Muscle layer of duodenum (tissue), 2 donors: Measurements from ENCODE around the gene AK4.

Experiments
- H3K27ac ChIP-seq: one replicate; pipeline ENCODE4 v1.7.0; 2013; ENCODE audit warnings: mild to moderate bottlenecking, low read length
- H3K27me3 ChIP-seq: one replicate; pipeline ENCODE4 v1.7.0; 2013; ENCODE audit warnings: low read depth, mild to moderate bottlenecking, control low read depth, low read length
- H3K36me3 ChIP-seq, 2 donors: one replicate each; pipeline ENCODE4 v1.7.0; 2013; ENCODE audit warnings: low read length in 2 of 2, control low read depth in 1 of 2, mild to moderate bottlenecking in 1 of 2; ENCODE audit not compliant: insufficient read depth in 2 of 2, control insufficient read depth in 1 of 2
- H3K4me1 ChIP-seq, 2 donors: one replicate each; pipeline ENCODE4 v1.7.0; 2013; ENCODE audit warnings: low read length in 2 of 2, mild to moderate bottlenecking in 2 of 2, control low read depth in 1 of 2, moderate library complexity in 1 of 2; ENCODE audit not compliant: insufficient read depth in 2 of 2, control insufficient read depth in 1 of 2
- H3K4me3 ChIP-seq, 2 donors: one replicate each; pipeline ENCODE4 v1.7.0; 2013; ENCODE audit warnings: low read length in 2 of 2, low read depth in 1 of 2, mild to moderate bottlenecking in 1 of 2
- H3K9me3 ChIP-seq, 2 donors: one replicate each; pipeline ENCODE4 v1.7.0; 2013; ENCODE audit warnings: low read length in 2 of 2, control low read depth in 1 of 2, mild to moderate bottlenecking in 1 of 2; ENCODE audit not compliant: control insufficient read depth in 1 of 2
- donor health status: healthy.

The AK4 gene

GRCh38 chr1:65207317-65207716 lies 59.3 kb downstream of the AK4 start:
- H3K9me3 ChIP-seq, result no peaks in the 10 kb centered on the region
- no peak overlapping the region for H3K27ac ChIP-seq
- H3K36me3 ChIP-seq, result no peaks in the 10 kb centered on the region
- H3K27me3 ChIP-seq, result no peaks in the 10 kb centered on the region
- no peaks in the 10 kb centered on the region for H3K4me1 ChIP-seq
- no peak overlapping the region for H3K4me3 ChIP-seq

GRCh38 chr1:65208563-65208973 lies 60.6 kb downstream of the AK4 start:
- H3K9me3 ChIP-seq, result no peaks in the 10 kb centered on the region
- H3K27ac ChIP-seq, result no peak overlapping the region
- H3K4me1 ChIP-seq, result no peaks in the 10 kb centered on the region
- no peak overlapping the region for H3K4me3 ChIP-seq
- H3K27me3 ChIP-seq, result no peaks in the 10 kb centered on the region
- no peaks in the 10 kb centered on the region for H3K36me3 ChIP-seq

- Histone ChIP-seq H3K27ac (no peak overlapping the region), H3K27me3 (no peaks in the 10 kb centered on the region), H3K4me1 (no peaks in the 10 kb centered on the region), H3K4me3 (no peak overlapping the region), H3K9me3 (no peaks in the 10 kb centered on the region), H3K36me3 (no peaks in the 10 kb centered on the region)
Observed at GRCh38 chr1:65209005-65209885, 61.2 kb downstream of the AK4 start.

- Histone ChIP-seq H3K4me3 (no peak overlapping the region), H3K36me3 (no peaks in the 10 kb centered on the region), H3K27me3 (no peaks in the 10 kb centered on the region), H3K27ac (no peak overlapping the region), H3K4me1 (no peaks in the 10 kb centered on the region), H3K9me3 (no peaks in the 10 kb centered on the region)
Observed at GRCh38 chr1:65210325-65210724, 62.3 kb downstream of the AK4 start.

- no peak overlapping the region for H3K4me3 ChIP-seq
- H3K36me3 ChIP-seq, result no peaks in the 10 kb centered on the region
- H3K27ac ChIP-seq, result no peak overlapping the region
- H3K9me3 ChIP-seq, result no peaks in the 10 kb centered on the region
- H3K27me3 ChIP-seq, result no peaks in the 10 kb centered on the region
- H3K4me1 ChIP-seq, result no peaks in the 10 kb centered on the region
Observed at GRCh38 chr1:65211331-65211730, 63.3 kb downstream of the AK4 start.

GRCh38 chr1:65213271-65214023 lies 65.4 kb downstream of the AK4 start:
- Histone ChIP-seq H3K27ac (no peak overlapping the region), H3K36me3 (no peaks in the 10 kb centered on the region), H3K4me3 (no peak overlapping the region), H3K9me3 (no peaks in the 10 kb centered on the region), H3K4me1 (no peaks in the 10 kb centered on the region), H3K27me3 (no peaks in the 10 kb centered on the region)

GRCh38 chr1:65214340-65215027 lies 66.5 kb downstream of the AK4 start:
- Histone ChIP-seq H3K27ac (no peak overlapping the region), H3K4me1 (no peaks in the 10 kb centered on the region), H3K9me3 (no peaks in the 10 kb centered on the region), H3K36me3 (no peaks in the 10 kb centered on the region), H3K4me3 (no peak overlapping the region), H3K27me3 (no peaks in the 10 kb centered on the region)

GRCh38 chr1:65216989-65217388 lies 69.0 kb downstream of the AK4 start:
- H3K27me3 ChIP-seq, result no peaks in the 10 kb centered on the region
- H3K27ac ChIP-seq, result no peak overlapping the region
- peaks cover 0 to 5% of the 10 kb centered on the region in 2 donors for H3K36me3 ChIP-seq
- no peaks in the 10 kb centered on the region for H3K9me3 ChIP-seq
- H3K4me1 ChIP-seq, result no peaks in the 10 kb centered on the region
- no peak overlapping the region for H3K4me3 ChIP-seq

GRCh38 chr1:65221638-65222339 lies 73.8 kb downstream of the AK4 start:
- Histone ChIP-seq H3K27ac (no peak overlapping the region), H3K9me3 (no peaks in the 10 kb centered on the region), H3K4me1 (no peaks in the 10 kb centered on the region), H3K27me3 (no peaks in the 10 kb centered on the region), H3K36me3 (peaks cover 0 to 5% of the 10 kb centered on the region in 2 donors), H3K4me3 (no peak overlapping the region)

- no peaks in the 10 kb centered on the region for H3K9me3 ChIP-seq
- no peak overlapping the region for H3K4me3 ChIP-seq
- no peaks in the 10 kb centered on the region for H3K27me3 ChIP-seq
- no peaks in the 10 kb centered on the region for H3K4me1 ChIP-seq
- peaks cover 0 to 5% of the 10 kb centered on the region in 2 donors for H3K36me3 ChIP-seq
- H3K27ac ChIP-seq, result no peak overlapping the region
Observed at GRCh38 chr1:65222340-65222940, 74.4 kb downstream of the AK4 start.
